Lower lobe of right lung (tissue), 2 donors: Measurements from ENCODE around the gene NAALADL2. TPM values are rescaled to one million over a fixed set of nuclear protein-coding genes. Genes with fewer than 3 reads are reported as not detected.

ENCODE experiments used
- ATAC-seq, 2 donors: fragments of 200-7000 bp; cut with Tn5 transposase; one replicate each; pipeline ENCODE4 v1.9.1; 2020 to 2022; ENCODE audit warnings: mild to moderate bottlenecking in 2 of 2, moderate library complexity in 2 of 2
- DNase-seq: peaks from one replicate; pipeline ENCODE4 v3.0.0-alpha.2; 2020
- H3K27ac ChIP-seq: fragments of 200-600 bp; one replicate; pipeline ENCODE4 v1.8.0; 2022
- H3K27me3 ChIP-seq: fragments of 200-600 bp; one replicate; pipeline ENCODE4 v1.8.0; 2022; ENCODE audit warnings: low read depth
- H3K36me3 ChIP-seq: fragments of 200-600 bp; one replicate; pipeline ENCODE4 v1.8.0; 2022; ENCODE audit warnings: mild to moderate bottlenecking
- H3K4me1 ChIP-seq: fragments of 200-600 bp; one replicate; pipeline ENCODE4 v1.8.0; 2022
- H3K4me3 ChIP-seq: fragments of 200-600 bp; one replicate; pipeline ENCODE4 v1.8.0; 2022; ENCODE audit warnings: mild to moderate bottlenecking
- H3K9me3 ChIP-seq: fragments of 200-600 bp; one replicate; pipeline ENCODE4 v1.8.0; 2022
- intact Hi-C: fragments of 100-400 bp; cut with DNase I; formaldehyde crosslinking; loops from one replicate; pipeline ENCODE4 v1.11.0; 2022
- total RNA-seq: library from RNA; stranded (reverse); fragmentation: NEBNext Ultra II Directional; extraction: Animal tissue kit (Norgen Biotek cat#: 25700); gene quantifications from one replicate; pipeline ENCODE4 v1.2.1, GENCODE V29; 2021
- TF ChIP-seq, protein P1 (sequence below): fragments of 200-600 bp; IDR thresholded peaks from one replicate; pipeline ENCODE4 v1.8.0; 2022; ENCODE audit warnings: antibody characterized with exemption, mild to moderate bottlenecking
- donor health status: DM: no; HTN: yes; CAD: no; lungs with severe emphysema.

NAALADL2 gene
- total RNA-seq, 1 donor from 2014 or later = 9.8 TPM

DNA sequence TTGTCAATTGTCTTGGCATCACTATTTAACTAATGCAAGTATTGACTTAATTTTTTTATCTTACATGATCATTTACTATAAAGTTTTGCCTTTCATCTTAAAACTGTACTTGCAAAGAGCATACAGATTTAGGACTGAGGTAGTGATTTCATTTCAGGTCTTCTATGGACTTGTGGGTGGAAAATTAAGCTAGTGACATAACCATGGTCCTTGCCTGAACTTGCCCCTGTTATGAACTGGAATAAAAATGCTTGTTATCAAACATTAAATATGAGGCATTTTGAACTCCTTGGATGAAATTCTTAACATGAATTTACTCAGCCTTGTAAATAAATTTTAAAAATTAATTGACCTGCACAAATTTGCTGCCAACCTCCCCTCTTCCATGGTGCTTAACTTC, 712.0 kb downstream of the NAALADL2 start:
- ATAC-seq = no peak
- H3K36me3 ChIP-seq = no peaks in the 10 kb centered on the region
- H3K27me3 ChIP-seq = no peaks in the 10 kb centered on the region
- no peak overlapping the region for H3K4me3 ChIP-seq
- no peaks in the 10 kb centered on the region for H3K4me1 ChIP-seq
- intact Hi-C loops = no loop called here
- H3K9me3 ChIP-seq = no peaks in the 10 kb centered on the region
- no peak overlapping the region for H3K27ac ChIP-seq
- no peak for DNase-seq
- TF ChIP-seq, protein P1, sequence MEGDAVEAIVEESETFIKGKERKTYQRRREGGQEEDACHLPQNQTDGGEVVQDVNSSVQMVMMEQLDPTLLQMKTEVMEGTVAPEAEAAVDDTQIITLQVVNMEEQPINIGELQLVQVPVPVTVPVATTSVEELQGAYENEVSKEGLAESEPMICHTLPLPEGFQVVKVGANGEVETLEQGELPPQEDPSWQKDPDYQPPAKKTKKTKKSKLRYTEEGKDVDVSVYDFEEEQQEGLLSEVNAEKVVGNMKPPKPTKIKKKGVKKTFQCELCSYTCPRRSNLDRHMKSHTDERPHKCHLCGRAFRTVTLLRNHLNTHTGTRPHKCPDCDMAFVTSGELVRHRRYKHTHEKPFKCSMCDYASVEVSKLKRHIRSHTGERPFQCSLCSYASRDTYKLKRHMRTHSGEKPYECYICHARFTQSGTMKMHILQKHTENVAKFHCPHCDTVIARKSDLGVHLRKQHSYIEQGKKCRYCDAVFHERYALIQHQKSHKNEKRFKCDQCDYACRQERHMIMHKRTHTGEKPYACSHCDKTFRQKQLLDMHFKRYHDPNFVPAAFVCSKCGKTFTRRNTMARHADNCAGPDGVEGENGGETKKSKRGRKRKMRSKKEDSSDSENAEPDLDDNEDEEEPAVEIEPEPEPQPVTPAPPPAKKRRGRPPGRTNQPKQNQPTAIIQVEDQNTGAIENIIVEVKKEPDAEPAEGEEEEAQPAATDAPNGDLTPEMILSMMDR = no peak

DNA sequence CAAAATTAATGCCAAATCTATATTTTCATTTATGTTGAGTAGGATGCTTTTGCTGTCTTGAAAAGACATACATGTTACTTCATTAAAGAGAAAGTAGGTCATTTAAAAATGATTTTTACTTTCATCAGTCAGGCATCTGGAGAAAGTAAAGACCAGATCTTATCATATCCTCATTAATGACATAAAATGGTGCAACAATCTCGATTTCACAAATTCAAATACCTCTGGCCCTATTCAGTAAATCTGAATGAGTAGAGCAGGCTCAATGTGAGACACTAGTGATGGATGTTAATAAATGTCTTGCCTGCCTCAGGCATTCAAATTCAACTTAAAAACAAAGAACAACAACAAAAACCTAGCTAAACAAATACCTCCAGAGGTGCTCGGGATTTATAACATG, 714.1 kb downstream of the NAALADL2 start:
- H3K36me3 ChIP-seq = no peaks in the 10 kb centered on the region
- no peaks in the 10 kb centered on the region for H3K4me1 ChIP-seq
- no peak overlapping the region for H3K4me3 ChIP-seq
- ATAC-seq (no peak), DNase-seq (no peak)
- H3K27me3 ChIP-seq = no peaks in the 10 kb centered on the region
- H3K27ac ChIP-seq = no peak overlapping the region
- H3K9me3 ChIP-seq = no peaks in the 10 kb centered on the region
- intact Hi-C loops = no loop called here
- TF ChIP-seq, protein P1 = no peak

DNA sequence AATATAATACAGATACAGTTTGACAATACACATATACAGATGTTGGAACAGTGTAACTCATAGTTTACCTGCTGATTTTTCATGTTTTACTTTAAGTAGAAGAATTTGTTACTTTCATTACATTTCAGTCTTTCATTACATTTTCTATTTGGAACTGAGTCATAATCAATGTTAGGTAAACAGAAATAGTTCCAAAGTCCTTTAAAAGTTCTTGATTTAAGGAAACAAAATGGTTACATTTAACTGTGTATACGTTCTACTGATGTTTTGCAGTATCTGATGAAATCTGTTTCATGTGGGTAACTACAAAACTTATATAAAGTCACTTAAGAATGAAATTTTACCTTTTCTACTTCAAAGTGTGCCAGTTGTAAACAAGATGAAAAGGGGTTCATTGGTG, 721.2 kb downstream of the NAALADL2 start:
- ATAC-seq = no peak
- intact Hi-C loops = no loop called here
- H3K4me3 ChIP-seq = no peak overlapping the region

DNA sequence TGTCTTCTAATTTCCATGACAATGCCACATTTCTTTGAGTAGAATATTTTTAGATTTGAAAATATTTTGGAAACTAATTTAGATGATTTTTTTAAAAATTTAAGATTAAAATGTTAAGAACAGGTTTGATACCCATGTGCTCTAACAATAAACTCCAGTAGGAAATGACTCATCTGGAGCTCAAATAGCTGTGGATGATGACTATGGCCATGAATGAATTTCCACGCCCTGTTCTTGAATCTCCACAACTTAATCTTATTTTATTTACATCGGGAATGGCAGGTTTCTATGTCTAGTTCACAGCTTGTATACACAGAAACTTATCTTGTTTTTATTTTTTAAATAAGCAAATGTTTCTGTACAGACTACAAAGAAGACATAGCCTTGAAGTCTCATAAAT, 726.8 kb downstream of the NAALADL2 start:
- no peak overlapping the region for H3K4me3 ChIP-seq
- no peaks in the 10 kb centered on the region for H3K36me3 ChIP-seq
- H3K27ac ChIP-seq = no peak overlapping the region
- TF ChIP-seq, protein P1 = no peak
- DNase-seq = no peak
- H3K27me3 ChIP-seq = no peaks in the 10 kb centered on the region
- H3K9me3 ChIP-seq = no peaks in the 10 kb centered on the region
- no peak for ATAC-seq
- intact Hi-C loops = no loop called here
- no peaks in the 10 kb centered on the region for H3K4me1 ChIP-seq

More for the DNA sequence above, 721.2 kb downstream of the NAALADL2 start:
- no peaks in the 10 kb centered on the region for H3K9me3 ChIP-seq
- no peaks in the 10 kb centered on the region for H3K27me3 ChIP-seq
- no peak overlapping the region for H3K27ac ChIP-seq
- H3K36me3 ChIP-seq = no peaks in the 10 kb centered on the region
- no peaks in the 10 kb centered on the region for H3K4me1 ChIP-seq
- TF ChIP-seq, protein P1 = no peak
- DNase-seq = no peak

DNA sequence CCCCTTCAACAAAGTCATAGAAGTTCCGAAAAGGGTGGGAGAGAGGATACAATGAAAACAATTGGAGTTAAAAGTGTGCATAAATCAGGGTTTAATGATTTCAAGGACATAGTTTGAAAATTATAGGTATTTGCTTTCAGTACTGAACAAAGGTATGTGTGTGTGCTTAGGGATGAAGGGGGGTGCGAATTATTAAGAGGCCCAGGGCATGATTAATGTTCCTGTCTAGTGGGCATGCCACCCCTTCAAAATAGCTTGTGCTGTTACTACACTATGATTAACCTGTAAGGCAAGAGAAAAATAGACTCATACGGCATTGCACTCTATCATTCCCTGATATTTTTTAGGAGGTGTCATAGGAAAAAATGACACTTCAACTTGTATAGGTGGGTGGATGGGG, 731.6 kb downstream of the NAALADL2 start:
- Histone ChIP-seq H3K27ac (no peak overlapping the region), H3K27me3 (no peaks in the 10 kb centered on the region), H3K36me3 (no peaks in the 10 kb centered on the region), H3K4me3 (no peak overlapping the region), H3K4me1 (no peaks in the 10 kb centered on the region), H3K9me3 (peaks cover 17% of the 10 kb centered on the region)
- intact Hi-C loops = no loop called here
- TF ChIP-seq, protein P1 = no peak
- ATAC-seq = no peak
- no peak for DNase-seq

DNA sequence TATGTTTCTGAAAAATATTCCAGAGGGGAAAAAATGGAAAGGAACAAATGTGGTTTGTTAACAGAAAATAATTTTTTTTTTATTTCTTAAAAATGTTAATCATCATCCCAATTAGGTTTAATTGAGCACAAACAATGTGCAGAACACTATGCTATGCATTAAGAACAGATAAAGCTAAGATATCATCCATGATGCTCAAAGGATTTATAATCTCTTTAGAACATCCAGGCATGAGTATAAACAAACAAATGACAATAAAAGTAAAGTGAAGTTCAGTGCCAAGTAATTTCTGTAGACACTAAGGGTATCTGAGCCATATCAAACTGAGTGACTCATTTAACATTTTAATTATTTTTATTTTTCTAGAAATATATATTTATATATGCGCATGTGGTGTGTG, 732.2 kb downstream of the NAALADL2 start:
- TF ChIP-seq, protein P1 = no peak
- ATAC-seq (no peak), DNase-seq (no peak)
- Histone ChIP-seq H3K27ac (no peak overlapping the region), H3K4me1 (no peaks in the 10 kb centered on the region), H3K9me3 (peaks cover 17% of the 10 kb centered on the region), H3K4me3 (no peak overlapping the region), H3K27me3 (no peaks in the 10 kb centered on the region), H3K36me3 (no peaks in the 10 kb centered on the region)
- intact Hi-C loops = no loop called here
